ENCODE data around the gene LYSMD4. TPM values are rescaled to one million over a fixed set of nuclear protein-coding genes. Genes with fewer than 3 reads are reported as not detected.
A peak's percentile ranks its signal among the peaks of the same experiment; 100 is the strongest.

Gene LYSMD4
- total RNA-seq, 1 donor from 2014 or later = 13.1 TPM

DNA sequence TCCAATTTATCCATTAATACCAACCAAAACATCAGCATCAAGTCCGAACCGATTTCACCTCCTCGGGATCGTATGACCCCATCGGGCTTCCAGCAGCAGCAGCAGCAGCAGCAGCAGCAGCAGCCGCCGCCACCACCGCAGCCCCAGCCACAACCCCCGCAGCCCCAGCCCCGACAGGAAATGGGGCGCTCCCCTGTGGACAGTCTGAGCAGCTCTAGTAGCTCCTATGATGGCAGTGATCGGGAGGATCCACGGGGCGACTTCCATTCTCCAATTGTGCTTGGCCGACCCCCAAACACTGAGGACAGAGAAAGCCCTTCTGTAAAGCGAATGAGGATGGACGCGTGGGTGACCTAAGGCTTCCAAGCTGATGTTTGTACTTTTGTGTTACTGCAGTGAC lies 20.8 kb downstream of the LYSMD4 start:
- Mint-ChIP-seq H3K36me3 (ENCODE audit: low read depth) (peaks cover 42% of the 10 kb centered on the region), H3K4me3 (ENCODE audit: unreplicated experiment) (no peak overlapping the region), H3K27me3 (ENCODE audit: low read depth) (no peaks in the 10 kb centered on the region), H3K9me3 (ENCODE audit: low read depth) (no peaks in the 10 kb centered on the region), H3K27ac (ENCODE audit: unreplicated experiment) (no peak overlapping the region), H3K4me1 (ENCODE audit: low read depth) (peaks cover 70% of the 10 kb centered on the region)
- DNase-seq (ENCODE audit: low spot score) = no peak
- TF ChIP-seq, protein P1, sequence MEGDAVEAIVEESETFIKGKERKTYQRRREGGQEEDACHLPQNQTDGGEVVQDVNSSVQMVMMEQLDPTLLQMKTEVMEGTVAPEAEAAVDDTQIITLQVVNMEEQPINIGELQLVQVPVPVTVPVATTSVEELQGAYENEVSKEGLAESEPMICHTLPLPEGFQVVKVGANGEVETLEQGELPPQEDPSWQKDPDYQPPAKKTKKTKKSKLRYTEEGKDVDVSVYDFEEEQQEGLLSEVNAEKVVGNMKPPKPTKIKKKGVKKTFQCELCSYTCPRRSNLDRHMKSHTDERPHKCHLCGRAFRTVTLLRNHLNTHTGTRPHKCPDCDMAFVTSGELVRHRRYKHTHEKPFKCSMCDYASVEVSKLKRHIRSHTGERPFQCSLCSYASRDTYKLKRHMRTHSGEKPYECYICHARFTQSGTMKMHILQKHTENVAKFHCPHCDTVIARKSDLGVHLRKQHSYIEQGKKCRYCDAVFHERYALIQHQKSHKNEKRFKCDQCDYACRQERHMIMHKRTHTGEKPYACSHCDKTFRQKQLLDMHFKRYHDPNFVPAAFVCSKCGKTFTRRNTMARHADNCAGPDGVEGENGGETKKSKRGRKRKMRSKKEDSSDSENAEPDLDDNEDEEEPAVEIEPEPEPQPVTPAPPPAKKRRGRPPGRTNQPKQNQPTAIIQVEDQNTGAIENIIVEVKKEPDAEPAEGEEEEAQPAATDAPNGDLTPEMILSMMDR (IDR thresholded peaks at IDR 0.05) = no peak

- no peak for DNase-seq (ENCODE audit: low spot score)
- Mint-ChIP-seq H3K4me3 (ENCODE audit: unreplicated experiment) (no peak overlapping the region), H3K9me3 (ENCODE audit: low read depth) (no peaks in the 10 kb centered on the region), H3K36me3 (ENCODE audit: low read depth) (peaks cover 42% of the 10 kb centered on the region), H3K27ac (ENCODE audit: unreplicated experiment) (peak overlapping the region; percentile 55), H3K27me3 (ENCODE audit: low read depth) (no peaks in the 10 kb centered on the region), H3K4me1 (ENCODE audit: low read depth) (peaks cover 70% of the 10 kb centered on the region)
- TF ChIP-seq, protein P1 (IDR thresholded peaks at IDR 0.05) = no peak
These were observed 21.6 kb downstream of the LYSMD4 start for GRCh38 chr15:99711625-99712024.

DNA sequence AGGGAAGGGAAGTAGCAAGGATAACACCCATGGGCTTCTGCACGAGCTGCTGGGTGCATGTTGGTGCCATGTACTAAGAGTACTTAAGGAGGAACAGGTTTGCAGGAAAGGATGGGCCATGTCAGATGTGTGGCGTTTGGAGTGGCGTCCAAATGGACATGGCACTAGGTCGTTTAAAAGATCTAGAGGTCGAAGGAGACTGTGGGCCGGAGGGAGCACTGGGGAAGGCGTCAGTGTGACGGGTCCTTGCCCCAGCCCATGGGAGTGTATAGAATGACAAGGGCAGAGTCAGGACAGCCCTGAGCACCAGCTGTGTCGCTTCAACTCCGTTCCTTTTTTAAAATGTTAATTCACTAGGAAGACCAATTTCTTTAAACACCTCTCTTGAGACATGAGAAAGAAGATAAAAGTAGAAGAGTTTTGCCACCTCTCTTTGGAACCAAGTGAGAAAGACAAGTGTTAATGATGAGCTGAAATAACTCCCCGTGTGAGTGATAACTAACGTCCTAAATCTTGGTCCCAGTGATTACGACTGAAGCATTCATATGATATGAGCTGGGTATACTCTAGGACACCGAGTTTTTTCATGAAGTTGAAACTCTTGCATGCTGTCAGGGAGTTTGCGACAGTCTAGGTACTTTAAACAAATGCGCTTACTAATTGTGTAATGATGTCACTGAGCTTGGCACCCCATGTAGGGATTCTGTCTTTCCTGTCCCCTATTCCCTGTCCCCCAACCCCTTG lies 23.8 kb downstream of the LYSMD4 start:
- H3K9me3 Mint-ChIP-seq (ENCODE audit: low read depth) = no peaks in the 10 kb centered on the region

GRCh38 chr15:99708563-99708962 lies 24.7 kb downstream of the LYSMD4 start:
- Mint-ChIP-seq H3K9me3 (ENCODE audit: low read depth) (no peaks in the 10 kb centered on the region), H3K27ac (ENCODE audit: unreplicated experiment) (peak overlapping the region; percentile 94), H3K4me1 (ENCODE audit: low read depth) (peaks cover 80% of the 10 kb centered on the region), H3K36me3 (ENCODE audit: low read depth) (peaks cover 33% of the 10 kb centered on the region), H3K27me3 (ENCODE audit: low read depth) (no peaks in the 10 kb centered on the region), H3K4me3 (ENCODE audit: unreplicated experiment) (peak overlapping the region; percentile 15)
- TF ChIP-seq, protein P1 (IDR thresholded peaks at IDR 0.05) = no peak
- DNase-seq (ENCODE audit: low spot score) = no peak

More for the DNA sequence above, 23.8 kb downstream of the LYSMD4 start:
- TF ChIP-seq, protein P1 (IDR thresholded peaks at IDR 0.05) = no peak
- Mint-ChIP-seq H3K36me3 (ENCODE audit: low read depth) (peaks cover 33% of the 10 kb centered on the region), H3K4me1 (ENCODE audit: low read depth) (peaks cover 71% of the 10 kb centered on the region), H3K27me3 (ENCODE audit: low read depth) (no peaks in the 10 kb centered on the region), H3K4me3 (ENCODE audit: unreplicated experiment) (no peak overlapping the region), H3K27ac (ENCODE audit: unreplicated experiment) (peak overlapping the region; percentile 94)
- DNase-seq (ENCODE audit: low spot score) = no peak

DNA sequence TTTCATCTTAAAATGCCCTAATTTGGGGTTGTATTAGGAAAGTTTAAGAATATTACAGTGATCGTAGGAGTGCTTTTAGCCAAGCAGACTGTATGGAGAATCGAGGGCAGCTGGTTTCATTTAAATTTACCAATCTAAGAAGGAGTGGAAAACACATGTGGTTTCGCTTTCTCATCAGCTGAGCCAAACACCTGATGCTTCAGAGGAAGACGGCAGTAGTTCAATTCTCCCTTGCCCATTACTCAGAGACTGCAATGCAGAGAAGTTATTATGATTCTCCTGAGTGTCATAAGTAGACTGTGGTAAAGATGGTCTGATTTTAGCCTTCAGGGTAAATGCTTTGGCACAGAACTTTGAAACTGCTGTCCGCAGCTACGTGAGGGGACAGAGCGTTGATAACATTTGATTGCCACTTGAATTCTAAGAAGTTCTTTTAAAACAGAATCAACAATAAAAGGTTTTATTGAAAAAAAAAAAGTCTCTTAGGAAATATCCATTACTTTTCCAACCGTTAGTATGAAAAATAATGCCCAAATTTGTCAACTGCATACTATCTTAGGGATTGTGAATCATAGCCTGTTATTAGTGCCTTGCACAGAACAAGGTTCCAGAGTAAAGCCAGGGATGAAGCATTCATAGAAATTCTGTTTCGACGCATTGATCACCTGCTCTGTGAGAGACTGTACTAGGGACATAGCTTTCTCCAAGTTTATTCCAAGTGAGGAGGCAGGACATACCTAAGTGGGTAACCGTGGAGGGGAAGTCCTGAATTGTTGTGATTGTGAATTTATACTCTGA lies 25.6 kb downstream of the LYSMD4 start:
- DNase-seq (ENCODE audit: low spot score) = no peak
- peak overlapping the region; percentile 89 for H3K27ac Mint-ChIP-seq (ENCODE audit: unreplicated experiment)
- peaks cover 29% of the 10 kb centered on the region for H3K36me3 Mint-ChIP-seq (ENCODE audit: low read depth)
- H3K4me1 Mint-ChIP-seq (ENCODE audit: low read depth) = peaks cover 85% of the 10 kb centered on the region
- no peaks in the 10 kb centered on the region for H3K27me3 Mint-ChIP-seq (ENCODE audit: low read depth)
- H3K4me3 Mint-ChIP-seq (ENCODE audit: unreplicated experiment) = peak overlapping the region; percentile 16
- no peaks in the 10 kb centered on the region for H3K9me3 Mint-ChIP-seq (ENCODE audit: low read depth)
- TF ChIP-seq, protein P1 (IDR thresholded peaks at IDR 0.05) = no peak
